NCI-H2107 treated with DMSO at 0.1 percent for 48 hours (cell line): Measurements from ENCODE around the gene SLC26A1.

Source experiments
- DNase-seq: peaks from one replicate; lab custom pipeline; 2025; ENCODE audit not compliant: unreplicated experiment; lab: John Stamatoyannopoulos, UW

SLC26A1 gene

DNA sequence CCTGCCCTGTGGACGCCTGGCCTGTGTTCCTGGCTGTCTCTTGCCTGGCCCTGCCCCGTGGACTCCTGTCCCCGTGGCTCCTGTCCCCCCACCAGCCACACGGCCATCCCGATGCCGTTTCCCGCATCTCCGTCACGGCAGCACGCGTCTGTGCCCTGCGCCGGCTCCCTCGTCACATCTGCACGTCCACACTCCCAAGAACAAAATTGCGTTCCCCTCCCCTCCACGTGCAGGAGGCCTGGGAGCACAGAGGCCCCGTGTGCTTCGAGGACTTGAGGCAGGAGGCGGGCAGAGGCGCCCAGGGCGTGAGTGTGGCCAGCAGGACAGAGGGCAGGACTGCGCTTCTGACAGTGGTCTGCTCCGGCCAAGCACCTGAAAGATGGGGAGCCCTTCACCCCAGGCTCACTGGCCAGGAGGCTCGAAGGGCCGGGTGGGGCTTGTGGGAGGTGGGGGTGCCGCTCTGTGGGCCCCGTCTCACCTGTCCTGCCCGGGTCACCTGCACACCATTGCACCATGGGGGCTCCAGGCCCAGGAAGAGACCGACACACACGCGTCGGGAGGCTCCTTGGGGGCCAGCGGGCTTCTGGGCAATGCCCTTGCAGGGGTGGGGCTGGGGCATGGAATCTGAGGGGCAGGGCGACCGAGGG is 35.5 kb upstream of the SLC26A1 start:
- no peak for DNase-seq

DNA sequence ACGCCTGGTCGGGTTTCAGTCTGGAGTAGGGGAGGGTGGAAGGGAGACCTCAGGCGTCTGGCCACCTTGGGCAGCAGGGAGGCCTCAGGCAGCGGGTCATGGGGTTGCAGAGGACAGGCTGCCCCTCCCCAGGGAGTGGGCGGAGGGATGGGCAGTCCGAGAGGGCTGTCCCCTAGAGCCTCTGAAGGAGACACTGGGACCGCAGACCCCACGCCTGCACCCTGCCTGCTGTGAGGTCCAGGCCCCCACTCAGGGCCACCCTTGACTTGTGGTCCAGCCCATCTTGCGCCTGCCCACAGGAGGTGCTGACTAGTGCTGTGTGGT is 34.7 kb upstream of the SLC26A1 start:
- no peak for DNase-seq

DNA sequence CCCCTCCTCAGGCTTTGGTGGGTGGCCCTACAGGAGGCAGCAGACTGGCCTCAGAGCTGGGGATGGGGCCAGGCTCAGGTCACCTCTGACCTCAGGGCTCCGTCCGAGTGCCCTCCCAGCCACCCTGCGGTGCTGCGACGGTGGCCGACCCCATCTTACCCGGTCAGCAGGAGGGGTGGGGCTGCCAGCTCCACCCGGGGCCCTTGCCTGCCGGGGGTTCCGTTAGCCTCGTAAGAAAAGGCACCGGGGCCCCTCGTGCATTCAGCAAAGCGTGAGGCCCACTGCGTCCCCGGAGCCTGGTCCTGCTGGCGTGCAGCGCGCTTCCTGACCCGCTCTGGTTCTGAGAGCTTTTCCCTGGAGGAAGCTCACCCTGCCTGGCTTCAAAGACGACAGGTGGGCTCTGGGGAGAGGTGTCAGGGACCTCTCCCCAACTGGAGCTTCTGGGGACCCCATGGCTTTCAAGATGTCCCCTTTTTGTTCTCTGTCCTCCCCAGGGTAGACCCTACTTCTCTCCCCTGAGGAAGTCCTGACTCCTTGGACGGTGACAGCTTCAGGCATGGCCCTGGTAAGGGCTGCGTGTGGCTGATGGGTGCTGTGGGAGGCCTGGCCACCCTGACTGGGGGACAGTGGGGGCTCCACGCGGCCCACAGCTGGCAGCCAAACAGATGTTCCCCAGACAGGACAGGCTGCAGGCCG is 34.2 kb upstream of the SLC26A1 start:
- no peak for DNase-seq

DNA sequence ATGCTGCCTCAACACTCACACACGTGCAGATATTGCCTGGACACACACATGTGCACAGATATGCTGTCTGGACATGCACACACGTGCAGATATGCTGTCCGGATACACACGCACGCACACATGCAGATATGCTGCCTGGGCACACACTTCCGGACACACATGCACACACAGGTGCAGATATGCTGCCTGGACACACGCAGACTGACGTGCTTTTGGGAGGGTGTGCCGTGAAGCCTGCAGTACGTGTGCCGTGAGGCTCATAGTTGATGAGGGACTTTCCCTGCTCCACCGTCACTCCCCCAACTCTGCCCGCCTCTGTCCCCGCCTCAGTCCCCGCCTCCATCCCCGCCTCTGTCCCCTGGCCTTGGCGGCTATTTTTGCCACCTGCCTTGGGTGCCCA is 32.9 kb upstream of the SLC26A1 start:
- no peak for DNase-seq

DNA sequence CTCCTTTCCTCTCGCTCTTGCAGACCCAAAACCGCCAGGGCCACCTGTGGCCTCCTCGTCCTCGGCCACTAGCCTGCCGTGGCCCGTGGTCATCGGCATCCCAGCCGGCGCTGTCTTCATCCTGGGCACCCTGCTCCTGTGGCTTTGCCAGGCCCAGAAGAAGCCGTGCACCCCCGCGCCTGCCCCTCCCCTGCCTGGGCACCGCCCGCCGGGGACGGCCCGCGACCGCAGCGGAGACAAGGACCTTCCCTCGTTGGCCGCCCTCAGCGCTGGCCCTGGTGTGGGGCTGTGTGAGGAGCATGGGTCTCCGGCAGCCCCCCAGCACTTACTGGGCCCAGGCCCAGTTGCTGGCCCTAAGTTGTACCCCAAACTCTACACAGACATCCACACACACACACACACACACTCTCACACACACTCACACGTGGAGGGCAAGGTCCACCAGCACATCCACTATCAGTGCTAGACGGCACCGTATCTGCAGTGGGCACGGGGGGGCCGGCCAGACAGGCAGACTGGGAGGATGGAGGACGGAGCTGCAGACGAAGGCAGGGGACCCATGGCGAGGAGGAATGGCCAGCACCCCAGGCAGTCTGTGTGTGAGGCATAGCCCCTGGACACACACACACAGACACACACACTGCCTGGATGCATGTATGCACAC is 31.8 kb upstream of the SLC26A1 start:
- no peak for DNase-seq

DNA sequence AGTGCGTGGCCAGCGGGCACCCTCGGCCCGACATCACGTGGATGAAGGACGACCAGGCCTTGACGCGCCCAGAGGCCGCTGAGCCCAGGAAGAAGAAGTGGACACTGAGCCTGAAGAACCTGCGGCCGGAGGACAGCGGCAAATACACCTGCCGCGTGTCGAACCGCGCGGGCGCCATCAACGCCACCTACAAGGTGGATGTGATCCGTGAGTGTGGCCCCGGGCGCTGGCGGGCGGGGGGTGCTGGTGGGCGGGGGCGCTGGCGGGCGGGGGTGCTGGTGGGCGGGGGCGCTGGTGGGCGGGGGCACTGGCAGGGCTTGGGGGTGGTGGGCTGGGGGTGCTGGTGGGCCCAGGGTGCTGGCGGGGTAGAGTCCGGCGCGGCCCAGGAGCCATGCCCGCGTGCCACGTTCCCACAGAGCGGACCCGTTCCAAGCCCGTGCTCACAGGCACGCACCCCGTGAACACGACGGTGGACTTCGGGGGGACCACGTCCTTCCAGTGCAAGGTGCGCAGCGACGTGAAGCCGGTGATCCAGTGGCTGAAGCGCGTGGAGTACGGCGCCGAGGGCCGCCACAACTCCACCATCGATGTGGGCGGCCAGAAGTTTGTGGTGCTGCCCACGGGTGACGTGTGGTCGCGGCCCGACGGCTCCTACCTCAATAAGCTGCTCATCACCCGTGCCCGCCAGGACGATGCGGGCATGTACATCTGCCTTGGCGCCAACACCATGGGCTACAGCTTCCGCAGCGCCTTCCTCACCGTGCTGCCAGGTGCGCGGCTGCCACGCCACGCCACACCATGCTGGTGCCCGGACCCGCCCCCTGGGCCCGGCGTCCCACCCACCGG is 30.9 kb upstream of the SLC26A1 start:
- no peak for DNase-seq

DNA sequence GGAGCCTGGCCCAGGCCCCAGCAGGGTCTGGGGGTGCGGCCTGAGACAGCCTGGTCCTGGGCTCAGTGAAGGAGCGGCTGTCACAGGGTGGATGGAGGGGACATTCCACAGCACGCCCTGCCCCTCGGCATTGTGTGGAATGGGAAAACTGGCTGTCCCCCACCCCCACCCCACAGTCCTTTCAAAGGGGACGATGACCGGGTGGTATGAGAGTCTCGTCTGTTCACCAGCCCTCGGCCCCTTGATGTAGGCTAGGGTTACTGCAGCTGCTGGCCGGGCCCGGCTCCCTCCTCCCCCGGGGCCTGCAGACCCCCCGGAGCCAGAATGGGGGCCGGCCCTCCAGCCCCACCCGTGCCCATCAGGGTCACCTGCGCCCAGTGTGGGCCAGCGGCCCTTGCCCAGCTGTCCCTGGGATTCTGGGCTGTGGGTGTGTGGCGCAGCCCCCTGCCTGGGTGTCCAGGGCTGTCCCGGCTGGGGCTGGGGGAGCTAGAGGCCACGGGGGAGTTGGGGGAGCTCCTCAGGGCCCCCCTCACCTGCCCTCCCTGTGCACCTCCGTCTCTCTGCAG is 30.0 kb upstream of the SLC26A1 start:
- DNase-seq = no peak

DNA sequence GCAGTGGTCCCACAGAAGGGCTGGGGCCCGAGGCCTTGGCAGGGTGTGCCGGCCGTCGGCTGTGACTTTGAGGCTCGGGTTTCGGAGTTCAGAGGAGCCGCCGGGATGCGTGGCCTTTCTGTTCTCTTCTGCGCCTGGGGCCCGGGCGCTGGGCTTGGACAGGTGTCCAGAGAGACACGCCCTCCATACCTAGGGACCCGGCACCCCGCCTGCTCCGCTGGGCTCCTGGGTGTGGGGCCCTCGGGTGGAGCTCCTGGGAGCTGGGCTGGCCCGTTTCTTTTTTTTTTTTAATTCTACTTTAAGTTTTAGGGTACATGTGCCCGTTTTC is 29.5 kb upstream of the SLC26A1 start:
- DNase-seq = no peak

DNA sequence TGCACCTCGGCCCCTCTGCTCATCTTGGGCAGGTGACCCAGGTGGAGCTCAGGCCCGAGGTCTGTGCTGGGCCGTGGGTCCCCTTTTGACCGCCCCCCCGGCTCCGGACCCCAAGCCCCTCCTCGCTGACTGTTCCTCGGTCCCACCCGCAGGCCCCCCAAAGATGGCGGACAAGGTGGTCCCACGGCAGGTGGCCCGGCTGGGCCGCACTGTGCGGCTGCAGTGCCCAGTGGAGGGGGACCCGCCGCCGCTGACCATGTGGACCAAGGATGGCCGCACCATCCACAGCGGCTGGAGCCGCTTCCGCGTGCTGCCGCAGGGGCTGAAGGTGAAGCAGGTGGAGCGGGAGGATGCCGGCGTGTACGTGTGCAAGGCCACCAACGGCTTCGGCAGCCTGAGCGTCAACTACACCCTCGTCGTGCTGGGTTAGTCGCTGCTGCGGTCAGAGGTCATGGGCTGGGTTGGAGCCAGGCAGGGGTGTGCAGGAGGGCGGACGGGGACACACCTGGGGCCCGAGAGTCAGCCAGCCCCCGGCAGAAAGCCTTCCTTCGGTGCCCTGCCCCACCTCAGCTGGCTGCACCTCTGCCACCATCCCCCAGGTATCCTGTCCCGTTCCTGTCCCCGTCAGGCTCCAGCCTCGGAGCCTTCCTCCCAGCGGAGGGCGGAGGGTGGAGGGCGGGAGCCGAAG is 29.0 kb upstream of the SLC26A1 start:
- no peak for DNase-seq

DNA sequence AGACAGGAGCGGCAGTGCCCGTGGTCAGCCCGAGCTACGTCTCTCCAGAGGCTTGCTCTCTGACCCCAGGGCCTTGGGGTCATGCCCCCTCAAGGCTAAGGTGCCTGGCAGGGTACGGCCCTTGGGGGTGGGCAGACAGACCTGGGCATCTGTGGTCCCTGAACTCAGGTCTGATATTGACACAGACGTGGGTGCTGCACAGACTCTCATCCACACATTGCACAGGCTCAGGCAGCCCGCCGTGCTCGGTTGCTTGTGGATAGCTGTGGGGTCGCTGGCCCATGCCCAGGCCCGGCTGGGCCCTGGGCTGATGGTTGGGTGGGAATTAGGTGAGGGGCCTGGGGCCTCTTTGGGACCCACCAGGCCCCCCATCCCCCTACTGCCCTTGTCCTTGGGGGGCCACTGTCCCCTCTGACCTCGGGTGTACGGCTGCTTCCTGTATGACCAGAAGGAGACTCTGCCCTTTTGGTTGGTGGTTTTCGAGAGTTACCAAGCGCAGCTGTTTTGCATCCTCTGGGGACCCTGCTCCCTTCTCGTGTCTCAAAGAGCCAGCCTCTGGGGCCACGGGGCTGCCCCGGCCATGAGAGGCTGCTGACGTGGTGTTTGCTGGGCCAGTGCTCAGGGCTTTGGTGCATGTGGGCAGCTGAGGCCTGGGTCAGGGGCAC is 28.3 kb upstream of the SLC26A1 start:
- DNase-seq = no peak

DNA sequence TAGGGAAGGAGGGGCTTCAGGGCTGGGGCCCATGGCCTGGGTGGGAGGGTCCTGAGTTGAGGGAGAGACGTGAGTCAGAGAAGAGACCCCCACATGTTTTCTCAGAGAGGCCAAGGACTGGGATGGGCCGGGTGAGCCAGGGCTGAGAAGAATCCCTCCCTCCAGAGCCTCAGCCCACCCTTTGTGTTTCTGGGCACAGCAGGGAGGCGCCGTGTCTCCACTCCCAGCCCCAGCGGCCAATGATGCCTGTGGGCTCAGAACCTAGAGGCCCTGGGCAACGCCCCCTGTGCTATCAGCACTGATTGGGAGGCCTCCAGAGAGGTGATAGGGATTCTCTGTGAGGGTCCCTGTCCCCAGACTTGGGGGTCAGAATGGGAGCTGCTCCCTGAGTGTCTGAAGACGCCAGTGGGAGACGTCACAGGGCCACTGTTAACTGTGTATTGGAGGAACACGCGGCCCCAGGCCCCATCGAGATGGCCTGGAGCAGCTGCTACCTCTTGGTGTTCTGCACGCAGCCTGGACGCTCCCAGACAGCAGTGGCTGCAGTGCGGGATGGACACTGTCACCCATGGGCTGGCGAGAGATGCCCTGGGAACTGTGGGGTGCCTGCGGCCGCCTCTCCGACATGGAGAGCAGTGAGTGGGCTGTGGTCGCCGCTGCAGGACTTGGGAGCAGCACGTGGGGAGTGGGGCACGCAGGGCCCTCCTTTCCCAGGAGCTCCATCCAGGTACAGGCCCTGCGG is 26.7 kb upstream of the SLC26A1 start:
- DNase-seq = no peak

DNA sequence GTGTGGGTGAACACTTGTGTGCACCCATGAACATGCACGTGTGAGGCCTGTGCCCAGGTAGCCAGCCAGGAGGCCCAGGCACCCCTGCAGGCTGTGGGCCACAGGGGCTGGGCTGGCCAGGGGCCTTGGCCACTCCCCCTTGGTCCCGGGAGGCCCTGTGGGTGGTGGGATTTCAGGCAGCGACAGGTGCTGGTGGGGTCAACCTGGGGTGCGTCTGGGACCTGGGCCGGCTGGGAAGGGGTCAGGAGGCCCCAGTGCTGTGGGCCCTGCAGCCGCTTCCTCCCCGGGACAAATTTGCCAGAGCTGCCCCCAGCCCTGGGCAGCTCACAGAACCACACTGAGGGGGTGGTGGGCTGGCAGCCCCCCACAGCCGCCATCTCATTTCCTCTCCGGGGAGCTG is 26.1 kb upstream of the SLC26A1 start:
- DNase-seq = no peak

DNA sequence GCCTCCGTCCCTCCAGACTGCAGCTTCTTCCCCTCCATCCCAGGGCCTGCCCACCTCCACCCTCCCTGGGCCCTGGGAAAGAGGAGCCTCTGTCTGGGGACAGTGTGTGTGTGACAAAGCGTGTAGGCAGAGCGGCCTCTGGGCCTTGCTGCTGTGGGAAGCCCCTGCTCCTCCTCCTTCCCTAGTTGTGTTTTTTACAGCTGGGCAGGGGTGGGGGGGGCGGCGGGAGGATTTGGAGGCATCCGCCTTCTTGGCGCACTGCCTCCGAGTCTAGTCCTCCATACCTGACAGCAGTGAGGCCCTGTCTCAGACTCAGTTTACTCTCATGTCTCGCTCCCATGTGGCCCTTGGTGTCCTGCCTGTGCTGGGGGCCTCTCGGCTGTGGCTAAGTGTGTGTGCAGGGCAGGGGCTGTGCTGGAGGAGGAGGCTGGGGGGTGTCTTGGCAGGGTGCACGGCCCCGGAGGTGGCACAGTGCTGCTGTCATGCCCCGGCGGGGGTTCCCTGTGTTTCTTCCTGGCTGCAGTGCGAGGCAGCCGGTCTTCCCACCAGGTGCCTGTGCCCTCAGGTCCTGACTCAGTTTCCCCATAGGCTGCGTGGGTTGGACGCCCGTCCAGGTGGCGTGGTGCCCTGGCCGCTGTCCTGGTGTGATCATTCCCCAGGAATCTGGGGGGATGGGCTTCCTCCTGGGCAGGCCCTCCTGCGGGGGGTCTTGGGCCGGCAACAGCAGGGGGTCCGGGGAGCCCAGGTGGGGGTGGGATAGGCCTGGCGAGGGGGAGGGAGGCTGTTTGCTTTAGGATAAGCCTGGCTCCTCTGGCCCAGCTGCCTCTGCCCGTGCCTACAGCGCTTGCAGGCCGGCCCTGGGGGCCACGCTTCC is 25.2 kb upstream of the SLC26A1 start:
- no peak for DNase-seq

DNA sequence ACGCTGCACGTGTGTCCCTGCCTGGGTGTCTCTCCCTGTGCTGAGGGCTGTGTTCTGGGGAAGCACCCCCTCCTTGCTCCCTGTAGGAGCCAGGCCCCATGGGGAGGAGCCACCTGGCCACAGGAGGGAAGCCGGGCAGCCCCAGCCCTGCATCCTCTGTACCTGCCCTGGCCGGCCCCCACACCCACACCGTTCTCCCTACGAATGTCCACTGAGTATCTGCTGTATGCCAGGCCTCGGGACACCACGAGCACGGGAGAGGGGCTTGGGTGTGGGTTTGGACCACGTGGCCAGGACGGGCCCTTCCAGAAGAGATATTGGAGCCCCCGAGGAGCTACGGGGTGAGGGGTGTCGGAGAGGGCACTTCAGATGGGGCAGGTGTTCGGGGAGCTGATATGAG is 24.5 kb upstream of the SLC26A1 start:
- DNase-seq = no peak

DNA sequence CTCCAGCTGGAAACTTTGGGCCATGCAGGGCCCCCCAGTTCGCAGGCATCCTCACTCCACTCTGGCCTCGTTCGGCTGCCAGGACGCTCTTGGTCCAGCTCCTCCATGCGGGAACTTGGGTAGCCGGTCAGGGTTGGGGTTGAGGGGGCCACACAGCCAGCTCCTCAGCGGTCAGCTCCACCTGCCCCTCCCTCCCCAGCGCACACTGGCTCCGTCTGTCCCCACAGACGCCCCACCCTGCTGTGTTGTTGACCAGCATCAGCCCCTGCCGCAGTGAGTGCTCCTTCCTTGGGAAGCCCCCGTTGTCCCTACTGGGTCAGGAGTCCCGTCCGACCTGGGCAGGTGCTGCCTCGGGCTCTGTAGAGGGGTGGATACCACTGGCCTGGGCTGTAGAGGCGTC is 24.0 kb upstream of the SLC26A1 start:
- no peak for DNase-seq

DNA sequence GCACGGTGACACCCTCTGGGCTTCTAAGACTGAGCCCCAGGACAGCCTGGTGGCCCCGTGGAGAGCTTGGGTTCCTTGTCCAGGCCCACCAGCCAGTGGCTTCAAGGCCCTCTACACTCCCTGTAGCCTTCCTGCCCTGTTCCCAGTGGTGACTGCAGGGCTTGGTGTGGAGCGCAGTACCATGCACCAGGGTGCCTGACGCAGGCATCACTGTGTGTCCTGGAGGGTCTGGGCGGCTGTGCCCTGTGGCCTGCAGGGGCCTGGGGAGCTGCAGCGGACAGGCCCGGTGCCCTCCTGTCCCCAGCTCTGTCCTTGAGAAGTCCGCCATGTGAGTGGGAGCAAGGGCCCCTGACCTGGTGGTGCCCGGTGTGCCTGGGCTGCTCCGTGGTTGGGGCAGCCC is 22.5 kb upstream of the SLC26A1 start:
- no peak for DNase-seq

DNA sequence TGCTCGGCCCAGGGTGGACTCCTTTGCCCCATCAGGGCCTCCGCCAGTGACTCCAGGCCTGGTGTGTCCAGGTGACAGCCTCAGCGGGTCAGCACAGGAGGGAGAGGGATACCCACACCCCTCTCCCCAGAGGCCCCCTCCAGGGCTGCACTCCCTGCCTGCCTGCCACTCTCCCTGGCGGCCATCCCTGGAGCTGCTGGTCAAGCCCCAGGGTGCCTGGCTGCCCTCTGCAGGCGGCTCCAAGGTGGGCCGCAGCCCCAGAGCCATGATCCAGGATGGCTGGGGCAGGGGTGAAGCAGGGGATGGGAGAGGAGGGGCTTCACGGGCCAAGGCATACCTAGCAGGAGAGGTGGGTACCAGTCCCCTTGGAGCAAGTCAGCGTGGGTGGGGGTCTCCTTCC is 22.0 kb upstream of the SLC26A1 start:
- DNase-seq = no peak

DNA sequence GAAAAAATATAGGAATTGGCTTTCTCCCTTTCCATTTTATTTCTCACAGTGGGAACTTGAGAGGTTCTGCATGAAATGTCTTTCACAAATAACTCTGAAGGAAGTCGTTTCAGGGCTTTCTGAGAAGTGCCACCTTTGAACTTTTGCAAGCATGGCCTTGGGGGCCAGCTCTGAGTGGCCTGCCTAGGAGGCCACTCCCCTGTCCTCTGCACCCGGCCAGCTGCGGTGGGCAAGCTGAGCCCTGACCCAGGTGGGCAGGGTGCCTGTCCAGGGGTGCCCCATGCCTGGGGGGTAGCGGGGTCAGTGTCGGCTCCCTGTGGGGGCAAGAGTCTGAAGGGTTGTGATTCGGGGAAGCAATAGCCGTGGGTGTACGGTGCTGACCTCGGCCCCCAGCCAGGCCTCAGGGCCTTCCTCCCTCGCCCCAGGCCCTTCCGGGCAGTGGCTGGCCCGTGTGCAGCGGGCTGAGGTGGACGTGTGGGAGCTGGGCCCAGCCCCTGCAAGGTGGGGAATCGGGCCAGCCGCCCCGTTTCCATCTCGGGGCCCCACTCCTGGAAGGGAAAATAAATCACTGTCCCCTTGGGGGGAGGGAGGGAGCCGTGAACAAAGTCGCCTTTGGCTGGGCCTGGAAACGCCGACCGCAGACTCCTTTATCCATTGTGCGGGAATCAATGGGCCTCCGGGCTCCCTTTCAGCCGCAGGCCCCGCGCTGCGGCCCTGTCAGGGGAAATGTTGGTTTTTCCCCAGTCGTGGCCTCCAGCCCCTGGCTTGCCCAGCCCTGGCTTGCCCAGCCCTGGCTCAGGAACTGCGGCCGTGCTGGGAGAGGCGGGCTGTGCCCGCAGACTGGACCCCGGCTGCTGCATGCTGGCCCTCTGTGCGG is 21.3 kb upstream of the SLC26A1 start:
- DNase-seq = no peak
